Sigmoid colon (tissue), 3 donors: Measurements from ENCODE around the gene EIF2S2.

ENCODE experiments used
- CTCF ChIP-seq, 4 experiments: fragments of 450-650 bp in 3 of 4; fragments of 200-600 bp in 1 of 4; IDR thresholded peaks; one replicate each; pipeline ENCODE4 v1.5.1; 2016 to 2019; ENCODE audit warnings: antibody characterized with exemption in 4 of 4, mild to moderate bottlenecking in 3 of 4, moderate library complexity in 2 of 4
- POLR2A ChIP-seq, 2 donors: fragments of 450-650 bp; IDR thresholded peaks; one replicate each; pipeline ENCODE4 v1.6.1; 2016; ENCODE audit warnings: antibody characterized with exemption in 2 of 2, mild to moderate bottlenecking in 2 of 2, moderate library complexity in 2 of 2

GRCh38 chr20:34058831-34059230, 53.2 kb downstream of the EIF2S2 start:
- no peak for TF ChIP-seq CTCF (IDR thresholded peaks at IDR 0.05)
- no peak for TF ChIP-seq POLR2A (IDR thresholded peaks at IDR 0.05)
